HK-2 (cell line): ENCODE measurements around the gene GPR119.
"Not testable (repeated sequence)": the region's sequence is repeated elsewhere in the genome, so short reads cannot be mapped to it uniquely, and the experiment has no call there.

Source experiments
- DNase-seq: peaks from one replicate; pipeline ENCODE4 v3.0.0-alpha.2; 2018; ENCODE audit not compliant: unreplicated experiment

Gene GPR119

GRCh38 chrX:130385520-130385919, at the start of gene GPR119:
GPR119 (minus strand) TSS chrX:130385674; CDS start chrX:130385447, 227 bp downstream.
- no peak for DNase-seq

GRCh38 chrX:130429236-130429635, 43.8 kb upstream of the GPR119 start:
- DNase-seq = not testable (repeated sequence)

- DNase-seq = no peak
These were observed 41.1 kb upstream of the GPR119 start for GRCh38 chrX:130426531-130426930.

GRCh38 chrX:130419263-130419662, 33.8 kb upstream of the GPR119 start:
- DNase-seq = no peak

DNA sequence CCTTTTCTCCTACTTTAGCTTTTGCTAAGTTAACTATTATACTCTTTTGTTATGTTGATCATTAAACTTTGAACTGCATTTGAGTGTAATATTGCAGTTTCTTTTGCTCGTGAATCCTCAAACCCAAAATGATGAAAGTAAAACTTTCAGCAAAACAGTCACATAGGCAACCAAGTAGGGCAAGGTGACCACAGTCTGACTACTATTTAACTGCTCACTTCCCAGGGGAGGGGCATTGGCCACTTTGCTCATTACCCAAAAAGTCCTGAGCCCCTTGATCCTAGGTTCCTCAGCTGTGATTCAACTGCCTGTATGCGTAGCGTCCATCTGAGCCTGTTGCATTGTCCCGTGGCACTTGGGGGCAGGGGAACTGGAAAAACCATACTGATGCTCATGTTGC, 33.3 kb upstream of the GPR119 start:
- DNase-seq = no peak

GRCh38 chrX:130418066-130418465, 32.6 kb upstream of the GPR119 start:
- no peak for DNase-seq

DNA sequence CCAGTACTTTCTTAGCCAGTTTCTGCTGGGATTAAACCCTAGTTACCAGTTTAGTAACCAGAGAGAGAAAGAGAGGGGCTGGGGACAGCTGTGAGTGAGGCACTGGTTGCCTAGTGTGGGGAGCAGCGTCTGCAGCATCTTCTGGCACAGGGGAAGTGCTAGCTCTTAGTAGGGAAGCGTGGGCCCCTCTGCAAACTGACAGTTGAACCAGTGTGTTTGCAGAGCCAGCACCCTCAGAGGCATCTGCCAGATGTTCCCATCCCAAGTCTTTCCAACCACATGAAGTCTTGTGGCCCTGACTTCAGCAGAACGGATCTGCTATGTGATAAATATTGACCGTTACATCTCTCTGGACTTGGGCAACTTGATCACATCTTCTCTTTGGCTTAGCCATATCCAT, 31.3 kb upstream of the GPR119 start:
- DNase-seq = no peak

GRCh38 chrX:130415201-130415600, 29.7 kb upstream of the GPR119 start:
- no peak for DNase-seq

DNA sequence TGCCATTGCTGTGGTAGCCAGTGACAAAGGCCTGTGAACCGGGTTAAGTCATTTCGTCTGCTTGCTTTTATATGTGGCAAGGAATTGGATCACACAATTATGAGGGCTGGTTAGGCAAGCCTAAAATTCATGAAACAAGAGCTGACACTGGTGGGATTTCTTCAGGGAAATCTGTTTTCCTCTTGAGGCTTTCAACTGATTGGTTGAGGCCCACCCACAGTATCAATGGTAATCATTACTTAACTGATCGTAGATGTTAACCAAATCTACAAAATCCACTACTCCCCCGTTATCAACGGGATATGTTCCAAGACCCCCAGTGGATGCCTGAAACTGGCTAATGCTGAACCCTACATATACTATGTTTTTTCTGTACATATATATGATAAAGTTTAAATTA, 29.3 kb upstream of the GPR119 start:
- no peak for DNase-seq

- no peak for DNase-seq
These were observed 27.9 kb upstream of the GPR119 start for GRCh38 chrX:130413415-130413814.

DNA sequence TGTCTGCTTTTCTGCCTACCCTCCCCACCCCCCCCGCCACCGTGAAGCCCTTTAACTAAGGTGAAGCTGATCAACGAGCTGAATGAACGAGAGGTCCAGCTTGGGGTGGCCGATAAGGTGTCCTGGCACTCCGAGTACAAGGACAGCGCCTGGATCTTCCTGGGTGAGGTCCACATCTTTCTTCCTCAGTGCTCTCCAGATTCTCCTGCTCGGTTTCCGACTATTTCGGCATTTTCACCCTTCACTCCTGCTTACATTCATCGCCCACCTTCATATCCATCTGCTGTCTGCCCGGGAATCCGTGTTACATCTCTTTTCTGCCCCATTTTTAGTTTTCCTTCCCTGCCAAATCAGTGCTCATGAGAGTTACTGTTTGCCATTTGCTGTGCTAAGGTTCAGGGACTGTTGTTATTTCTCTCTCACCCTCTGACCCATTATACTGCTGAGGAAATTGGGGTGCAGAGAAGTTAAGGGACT, 16.8 kb upstream of the GPR119 start:
- no peak for DNase-seq

DNA sequence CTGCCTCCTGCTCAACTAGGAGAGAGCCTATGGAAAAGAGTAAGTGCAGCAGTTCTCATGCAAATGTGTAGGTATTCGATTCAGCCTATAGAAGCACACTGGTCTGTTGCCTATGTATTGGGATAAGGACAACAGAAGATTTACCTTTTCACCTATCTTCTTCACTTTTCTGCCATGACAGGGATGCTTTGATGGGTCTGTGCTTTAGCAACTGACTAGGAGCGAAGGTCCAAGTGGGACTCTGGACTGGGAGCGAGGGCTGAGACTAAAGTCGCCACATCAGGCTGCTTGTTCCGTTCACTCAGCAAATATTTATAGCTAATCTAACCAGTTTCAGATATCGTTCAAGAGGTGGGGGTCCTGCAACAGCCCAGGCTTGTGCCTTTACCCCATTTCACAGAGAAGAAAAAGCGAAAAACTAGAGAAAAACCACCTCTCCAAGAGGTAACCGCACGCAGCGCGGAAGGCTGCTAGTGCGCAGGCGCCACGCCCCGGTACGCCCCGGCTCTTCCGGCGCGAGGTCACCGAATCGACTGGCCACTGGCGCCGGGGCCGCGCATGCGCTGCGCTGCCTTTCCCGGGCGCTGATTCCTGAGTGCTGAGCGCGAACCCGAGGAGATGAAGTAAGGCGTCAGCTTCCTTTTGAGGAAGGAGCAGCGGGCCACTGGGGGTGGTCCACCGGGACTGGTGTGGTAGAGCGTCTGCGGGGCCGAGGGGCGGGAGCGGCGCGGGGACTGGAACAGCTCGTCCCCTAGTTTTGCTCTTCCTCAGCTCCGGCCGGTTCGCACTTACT, 16.1 kb upstream of the GPR119 start, which contains the start of gene RBMX2:
TSS of gene RBMX2 (plus strand) at position 573 of the 793 bp plus-strand sequence. CDS start at position 619, 46 bp downstream.
- DNase-seq = peak; percentile 78

DNA sequence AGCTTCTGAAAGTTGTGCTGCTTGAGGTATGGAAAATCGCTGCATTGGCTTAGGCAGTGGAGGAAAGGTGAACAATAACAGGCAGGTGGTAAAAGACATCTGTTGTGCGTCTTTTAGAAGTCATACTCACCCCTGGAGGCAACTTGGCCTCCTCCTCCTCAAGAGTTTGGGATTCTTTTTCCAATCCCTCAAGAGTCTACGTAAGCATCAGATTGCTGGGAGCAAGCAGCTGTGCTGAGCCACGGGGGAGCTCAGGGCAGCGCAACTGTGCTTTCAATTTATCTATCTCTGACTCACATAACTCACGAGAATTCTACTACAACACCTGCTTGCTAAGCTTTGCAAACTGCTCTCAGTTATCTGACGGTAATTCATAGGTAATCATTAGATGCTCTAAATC, 9.9 kb upstream of the GPR119 start:
- no peak for DNase-seq

DNA sequence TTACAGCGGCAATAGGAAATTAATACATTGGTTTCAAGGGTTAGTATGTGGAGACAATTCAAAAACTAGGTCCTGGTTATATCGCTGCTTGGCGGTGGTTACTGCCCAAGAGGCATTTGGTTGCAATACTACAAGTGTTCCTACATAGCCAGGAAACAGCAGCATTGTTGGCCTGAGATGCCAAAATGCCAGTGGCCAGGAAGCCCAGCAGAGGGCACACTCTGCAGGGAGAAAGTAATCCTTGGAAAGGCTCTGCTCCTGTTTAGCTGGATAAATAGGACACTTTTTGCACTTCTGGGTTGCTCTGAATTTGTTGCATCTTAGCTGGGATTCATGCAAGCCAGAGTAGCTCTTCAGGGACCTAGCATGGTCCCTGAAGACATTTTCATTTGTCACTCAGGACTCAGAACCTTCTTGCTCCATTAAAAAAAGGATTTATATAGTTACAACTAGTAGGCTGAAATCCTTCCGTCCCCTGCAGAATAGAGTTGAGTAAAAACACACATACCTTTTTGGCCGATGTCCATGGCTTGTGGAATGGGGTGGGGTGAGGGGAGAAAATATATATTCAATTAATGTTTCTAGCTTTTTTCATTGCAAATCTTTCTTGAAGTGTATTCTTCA, 8.1 kb upstream of the GPR119 start:
- DNase-seq = peak; percentile 36

DNA sequence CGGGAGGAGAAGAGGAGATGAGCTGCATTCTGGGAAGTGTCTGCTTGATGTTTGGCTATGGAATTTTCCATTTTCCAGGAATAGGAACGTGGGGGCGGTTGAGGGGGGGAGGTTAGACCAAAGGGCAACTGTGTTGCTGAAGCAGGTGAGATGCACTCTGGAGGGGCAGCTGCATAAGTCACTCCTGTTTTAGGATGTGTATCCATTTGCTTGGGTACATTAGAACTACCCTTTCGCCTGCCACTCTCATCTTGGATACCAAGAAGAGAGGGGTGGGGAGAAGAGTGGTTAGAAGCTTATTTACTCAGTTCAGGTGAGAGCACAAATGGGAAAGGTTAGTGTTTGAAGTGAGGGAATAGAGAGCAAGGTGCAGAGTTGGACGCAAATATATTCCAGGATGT, 934 bp upstream of the GPR119 start:
- no peak for DNase-seq

- DNase-seq = no peak
These were observed 7.3 kb downstream of the GPR119 start for GRCh38 chrX:130378024-130378669.

DNA sequence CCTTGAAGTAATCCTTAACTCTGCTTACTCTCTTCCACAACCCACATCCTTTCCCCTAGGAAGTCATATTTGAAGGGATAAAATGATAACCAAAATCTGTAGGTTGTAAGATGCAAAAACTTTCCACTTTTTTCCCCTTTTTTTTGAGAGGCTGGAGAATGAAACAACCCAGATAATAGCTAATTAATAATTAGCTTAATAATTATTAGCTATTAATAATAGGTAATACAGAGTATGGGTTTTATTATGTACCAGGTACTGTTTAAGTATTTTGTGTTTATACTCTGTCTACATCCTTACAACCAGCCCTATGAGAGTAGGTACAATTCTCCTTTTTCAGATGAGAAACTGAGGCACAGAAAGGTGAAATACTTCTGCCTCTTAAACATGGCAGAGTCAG, 9.4 kb downstream of the GPR119 start:
- DNase-seq = no peak

- not testable (repeated sequence) for DNase-seq
These were observed 33.4 kb downstream of the GPR119 start for GRCh38 chrX:130352050-130352449.

- no peak for DNase-seq
These were observed 33.9 kb downstream of the GPR119 start for GRCh38 chrX:130351567-130351966.

- DNase-seq = no peak
These were observed 38.2 kb downstream of the GPR119 start for GRCh38 chrX:130347321-130347720.

DNA sequence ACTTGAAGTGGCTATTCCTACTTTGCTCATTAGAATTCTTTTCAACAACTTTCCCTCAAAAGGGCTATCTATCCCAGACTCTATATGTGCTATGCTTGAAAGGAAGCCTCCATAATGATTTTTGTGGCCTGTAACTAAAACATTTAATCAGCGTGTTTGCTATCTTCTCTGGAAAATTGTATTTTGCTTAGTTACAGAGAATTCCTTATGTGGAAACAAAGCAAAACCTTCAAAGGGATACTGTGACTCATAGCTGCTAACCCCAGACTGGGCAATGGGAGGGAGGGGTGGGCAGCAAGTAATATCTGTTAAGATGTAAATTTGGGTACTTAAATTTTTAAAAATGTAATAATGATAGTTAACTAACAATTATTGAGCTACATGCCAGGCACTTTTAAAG, 42.1 kb downstream of the GPR119 start:
- DNase-seq = no peak

GRCh38 chrX:130340271-130340670, 45.2 kb downstream of the GPR119 start:
- DNase-seq = no peak
